NCI-H1694 (cell line): ENCODE measurements around the gene SEC22C.
A peak's percentile ranks its signal among the peaks of the same experiment; 100 is the strongest.

ENCODE experiments used
- DNase-seq: peaks from one replicate; lab custom pipeline; 2025; lab: John Stamatoyannopoulos, UW

SEC22C gene

DNA sequence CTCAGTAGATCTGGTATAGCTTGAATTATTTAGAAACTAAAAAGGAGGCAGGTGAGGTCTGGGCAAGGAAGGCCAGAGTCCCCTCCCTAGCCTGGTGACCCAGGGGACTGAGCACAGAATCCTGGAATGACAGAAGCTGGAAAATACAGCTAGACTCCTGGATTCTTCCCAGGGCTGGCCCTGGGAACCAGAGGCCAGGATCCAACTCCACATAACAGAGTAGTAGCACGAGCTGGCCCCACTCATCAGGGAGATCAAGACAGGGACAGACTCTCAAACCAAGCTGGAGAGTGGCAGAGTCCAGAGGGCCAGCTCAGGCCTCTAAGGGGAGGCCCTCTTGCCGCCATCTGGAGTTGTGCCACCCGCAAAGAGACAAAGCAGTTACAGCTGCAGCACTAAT, 68.6 kb downstream of the SEC22C start:
- no peak for DNase-seq

DNA sequence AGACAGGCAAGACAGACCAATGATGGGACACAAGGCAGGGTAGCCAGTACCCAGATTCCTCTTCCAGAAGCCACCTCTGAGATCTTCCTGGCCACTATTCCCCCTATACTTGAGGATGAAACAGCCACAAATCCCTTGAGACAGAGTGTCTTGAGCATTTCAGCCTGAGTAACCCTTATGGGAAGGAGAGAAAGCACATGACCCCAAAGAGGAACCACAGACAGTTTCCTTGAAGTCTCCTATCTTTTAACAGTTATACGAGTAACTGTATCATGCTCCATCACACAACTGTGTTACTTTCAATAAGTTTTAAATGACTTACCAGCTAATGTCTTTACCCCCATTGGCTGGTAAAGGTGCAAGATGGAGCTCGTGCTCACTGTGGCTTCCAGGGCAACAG, 70.0 kb downstream of the SEC22C start:
- DNase-seq, result no peak

- DNase-seq, result no peak
Observed at GRCh38 chr3:42511201-42511600, 70.6 kb downstream of the SEC22C start.

GRCh38 chr3:42510325-42510724, 71.4 kb downstream of the SEC22C start:
- DNase-seq, result no peak

DNA sequence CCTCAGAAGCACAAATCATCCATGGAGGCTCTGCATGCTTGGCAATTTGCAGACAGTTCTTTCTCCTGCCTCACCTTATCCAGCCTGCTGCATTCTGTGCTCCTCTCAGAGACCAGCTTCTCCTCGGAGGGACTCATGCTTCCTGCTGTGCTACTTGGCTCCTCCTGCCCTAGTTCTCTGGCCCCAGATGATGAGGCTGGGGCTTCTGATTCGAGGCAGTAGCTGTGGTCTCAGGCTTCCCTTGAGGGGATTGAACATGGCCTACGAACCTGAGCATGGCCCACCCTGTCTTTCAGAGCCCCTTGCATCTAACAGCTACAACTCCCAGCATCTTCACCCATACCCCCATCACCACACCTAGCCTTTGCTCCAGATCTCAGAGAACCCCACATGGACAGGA, 72.7 kb downstream of the SEC22C start:
- no peak for DNase-seq

DNA sequence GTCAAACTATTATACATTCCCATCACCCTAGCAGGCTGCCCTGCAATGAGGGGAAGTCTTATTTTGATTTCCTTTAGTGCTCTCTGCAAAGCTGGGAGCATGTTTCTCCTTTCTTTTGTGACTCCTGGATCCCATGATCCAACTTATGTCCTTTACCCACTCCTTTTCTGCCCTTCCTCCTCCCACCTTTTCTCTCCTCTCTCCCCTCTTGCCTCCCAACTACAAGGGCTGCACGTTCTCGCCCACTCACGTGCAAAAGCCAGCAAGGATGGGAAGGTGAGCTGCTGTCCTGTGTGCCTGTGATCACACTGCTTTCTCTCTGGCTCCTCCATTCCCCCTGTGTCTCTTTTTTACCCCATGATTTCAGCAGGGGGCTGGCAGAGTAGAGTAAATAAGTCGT, 73.2 kb downstream of the SEC22C start:
- DNase-seq, result no peak

DNA sequence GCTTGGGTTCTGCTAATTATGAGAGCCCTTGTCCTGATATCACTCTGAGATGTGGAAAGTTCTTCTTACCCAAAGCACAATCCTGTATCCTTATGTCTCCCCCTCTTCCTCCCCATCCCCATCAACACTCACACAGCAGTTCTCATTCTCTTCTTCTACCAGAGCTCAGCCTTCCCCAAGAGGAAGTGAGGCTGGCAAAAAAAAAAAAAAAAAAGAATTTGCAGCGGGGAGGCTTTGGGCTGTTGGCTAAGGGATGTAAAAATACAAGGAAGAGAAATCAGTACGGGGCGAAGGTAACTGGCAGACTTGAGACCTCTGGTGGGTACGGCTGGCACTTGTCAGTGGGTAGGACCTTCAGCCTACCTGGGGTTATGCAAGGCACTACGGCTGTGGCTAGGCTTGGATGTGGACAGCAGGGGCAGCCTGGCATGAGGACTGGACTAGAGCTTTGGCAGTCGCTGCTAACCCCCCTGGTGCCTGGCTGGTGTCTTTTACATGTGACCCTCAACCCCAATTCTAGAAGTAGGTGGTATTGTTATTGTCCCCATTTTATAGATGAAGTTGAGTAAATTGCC, 73.9 kb downstream of the SEC22C start:
- DNase-seq, result no peak

DNA sequence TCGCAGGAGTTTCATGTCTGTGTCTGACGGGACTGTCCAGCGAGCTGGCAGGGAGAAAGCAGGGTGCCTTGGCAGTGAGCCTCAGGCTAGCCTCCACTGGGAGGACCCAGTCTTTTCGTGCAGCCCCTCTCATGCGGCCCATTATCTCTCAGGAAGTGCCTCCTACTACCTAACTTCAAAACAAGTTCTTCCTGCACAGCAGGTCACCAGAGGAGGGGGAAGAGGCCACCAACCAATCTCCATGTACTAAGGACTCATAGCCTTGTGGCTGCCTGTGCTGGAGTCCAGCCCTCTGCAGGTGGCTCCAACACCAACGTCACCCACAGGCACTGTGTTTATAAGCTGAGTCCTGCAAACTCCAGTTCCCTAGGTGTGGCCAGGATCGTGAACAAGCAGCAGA, 74.5 kb downstream of the SEC22C start:
- DNase-seq, result no peak

DNA sequence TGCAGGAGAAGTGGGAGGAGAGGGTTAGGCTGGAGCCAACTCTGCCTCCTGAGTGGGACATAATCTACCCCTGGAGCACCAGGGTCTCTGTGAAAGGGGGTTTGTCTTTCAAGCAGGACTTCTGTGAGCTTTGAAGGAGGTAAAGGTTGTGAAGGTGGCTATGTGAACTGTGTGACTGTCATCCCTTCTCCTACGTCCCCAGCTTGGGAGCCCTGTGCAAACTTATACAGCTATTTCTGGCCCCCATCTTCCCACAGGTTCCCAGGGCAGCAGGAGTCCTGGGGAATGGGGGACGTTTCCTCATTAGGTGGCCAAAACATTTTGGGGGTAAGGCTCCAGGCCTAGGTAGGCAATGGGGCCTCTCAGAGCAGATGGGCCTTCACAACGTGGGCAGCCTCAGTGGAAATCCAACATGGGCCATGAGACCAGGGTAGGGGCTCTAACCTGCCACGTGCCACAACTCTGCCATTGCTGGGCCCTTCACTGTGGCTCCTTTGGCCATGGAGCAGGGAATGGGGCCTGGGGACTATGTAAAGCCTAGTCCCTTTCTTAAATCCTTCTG, 75.8 kb downstream of the SEC22C start:
- no peak for DNase-seq

GRCh38 chr3:42505128-42505848, 76.5 kb downstream of the SEC22C start:
- no peak for DNase-seq

DNA sequence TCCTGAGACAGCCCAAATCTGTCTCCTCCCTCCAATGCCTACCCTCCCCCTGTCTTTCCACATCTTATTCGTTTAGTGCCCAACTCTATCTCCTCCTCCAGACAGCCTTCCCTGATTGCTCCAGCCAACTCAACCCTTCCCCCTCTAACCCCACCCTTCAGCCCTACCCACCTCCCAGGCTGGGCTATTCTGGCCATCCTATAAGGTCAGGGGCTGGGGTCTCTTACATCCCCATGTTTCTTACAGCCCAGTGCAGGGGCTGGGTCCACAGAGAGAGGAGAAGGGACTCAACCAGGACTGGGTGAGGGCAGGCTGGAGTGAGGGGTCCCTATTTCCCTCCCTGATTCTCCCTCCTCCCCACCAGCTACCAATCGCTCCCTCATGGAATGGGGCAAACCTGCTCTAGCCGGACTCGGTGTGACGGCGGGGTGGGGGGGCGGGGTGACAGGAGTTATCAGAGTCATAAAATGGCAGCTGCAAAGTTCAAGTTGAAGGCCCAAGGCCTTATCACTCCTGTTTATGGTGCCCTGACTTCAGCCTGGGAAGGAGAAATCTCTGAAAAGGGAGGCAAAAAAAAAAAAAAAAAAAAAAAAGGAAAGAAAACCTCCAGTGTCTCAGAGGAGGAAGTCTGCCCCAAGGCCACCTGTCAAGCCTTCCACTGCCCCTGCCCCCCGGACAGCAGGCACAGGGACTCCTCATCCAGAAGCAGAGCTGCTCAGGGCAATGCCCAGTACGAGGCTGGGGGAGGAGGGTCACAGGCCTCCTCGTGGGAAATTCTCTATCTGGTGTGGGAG, 77.2 kb downstream of the SEC22C start:
- no peak for DNase-seq

DNA sequence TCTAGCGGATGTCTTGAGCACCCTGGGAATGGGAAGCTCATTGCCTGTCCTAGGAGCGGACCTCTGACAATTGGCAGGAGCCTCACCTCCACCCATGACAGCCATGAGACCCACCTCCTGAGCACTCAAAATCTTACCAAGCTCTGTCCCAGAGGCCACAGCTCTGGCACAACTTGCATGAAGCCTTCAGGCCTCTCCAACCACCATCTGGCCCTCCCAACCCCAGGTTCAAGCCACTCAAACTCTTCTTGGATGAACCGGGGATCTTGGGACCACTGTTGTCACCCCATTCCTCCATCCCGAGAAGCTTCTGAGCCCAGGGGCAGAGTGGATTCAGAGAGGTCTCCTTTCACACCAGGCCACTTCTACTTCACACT, 77.8 kb downstream of the SEC22C start:
- no peak for DNase-seq

DNA sequence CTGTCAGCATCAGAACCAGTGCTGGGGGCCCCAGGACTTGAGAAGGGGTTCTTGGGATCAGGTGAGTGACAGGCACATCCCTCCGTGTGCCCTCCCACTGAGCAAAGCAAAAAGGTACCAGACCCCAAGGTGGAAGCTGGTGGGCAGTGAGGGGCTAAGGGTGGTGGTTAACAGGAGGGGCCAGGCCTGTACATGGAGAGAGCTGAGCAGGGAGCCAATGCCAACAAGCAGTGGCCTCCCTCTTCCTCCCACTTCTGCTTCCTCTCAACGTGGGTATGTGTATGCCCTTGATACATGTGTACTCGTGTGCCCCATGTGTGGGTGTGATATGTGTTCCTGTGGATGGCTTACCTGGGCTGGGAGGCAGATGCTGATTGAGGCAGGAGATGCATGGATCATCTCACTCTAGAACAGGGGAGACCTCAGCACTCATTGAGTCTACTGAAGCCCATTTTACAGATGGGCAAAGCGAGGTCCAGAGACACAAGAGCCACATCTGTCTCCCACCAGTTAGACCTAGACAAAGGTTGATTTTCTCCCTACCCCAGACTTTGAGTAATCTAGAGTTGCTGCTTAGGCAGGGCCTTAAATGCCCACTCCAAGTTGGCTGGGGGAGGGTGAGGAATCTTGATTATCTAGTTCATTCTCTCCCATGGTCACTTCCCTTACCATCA, 78.4 kb downstream of the SEC22C start:
- no peak for DNase-seq

DNA sequence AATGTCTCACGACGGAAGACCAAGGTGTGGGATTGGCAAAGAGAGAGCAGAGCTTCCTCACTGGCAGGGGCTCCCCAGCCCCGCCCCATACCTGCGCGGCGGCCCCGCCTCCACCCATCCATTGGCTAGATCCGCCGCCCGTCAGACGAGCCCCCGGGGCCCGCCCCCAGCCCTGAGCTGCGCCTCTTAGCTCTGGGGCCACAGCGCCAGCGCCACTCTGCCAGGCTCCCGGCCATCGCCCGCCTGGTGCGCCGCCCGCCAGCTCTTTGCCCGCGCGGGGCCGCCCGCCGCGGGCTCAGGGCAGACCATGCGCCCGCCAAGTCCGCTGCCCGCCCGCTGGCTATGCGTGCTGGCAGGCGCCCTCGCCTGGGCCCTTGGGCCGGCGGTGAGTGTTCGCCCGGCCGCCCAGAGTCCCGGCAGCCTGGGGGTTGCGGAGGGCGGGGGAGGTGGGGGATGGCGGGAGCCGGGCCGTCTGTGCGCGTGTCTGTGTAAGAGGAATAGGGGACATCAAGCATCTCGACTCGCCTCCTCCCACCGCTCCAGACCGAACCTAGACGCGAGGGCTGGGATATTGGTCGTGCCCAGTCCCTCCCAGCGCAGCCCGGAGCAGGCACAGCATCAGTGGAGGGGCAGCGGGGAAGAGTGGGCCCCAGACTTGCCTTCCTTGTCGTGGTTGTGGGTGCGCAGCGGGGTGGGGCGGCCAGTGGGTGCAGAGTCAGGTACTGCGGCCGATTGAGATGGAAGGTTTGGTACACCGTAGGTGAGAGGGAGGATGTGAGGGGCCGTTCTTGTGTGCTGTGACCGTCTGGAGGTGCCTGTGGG, 79.1 kb downstream of the SEC22C start, which contains the start of gene VIPR1:
VIPR1 (plus strand) TSS at position 215 of the 822 bp plus-strand sequence; CDS start at position 308, 93 bp downstream.
- peak; percentile 33 for DNase-seq

GRCh38 chr3:42501681-42502428, 79.9 kb downstream of the SEC22C start:
- DNase-seq, result no peak

GRCh38 chr3:42501321-42501680, 80.5 kb downstream of the SEC22C start:
- no peak for DNase-seq

DNA sequence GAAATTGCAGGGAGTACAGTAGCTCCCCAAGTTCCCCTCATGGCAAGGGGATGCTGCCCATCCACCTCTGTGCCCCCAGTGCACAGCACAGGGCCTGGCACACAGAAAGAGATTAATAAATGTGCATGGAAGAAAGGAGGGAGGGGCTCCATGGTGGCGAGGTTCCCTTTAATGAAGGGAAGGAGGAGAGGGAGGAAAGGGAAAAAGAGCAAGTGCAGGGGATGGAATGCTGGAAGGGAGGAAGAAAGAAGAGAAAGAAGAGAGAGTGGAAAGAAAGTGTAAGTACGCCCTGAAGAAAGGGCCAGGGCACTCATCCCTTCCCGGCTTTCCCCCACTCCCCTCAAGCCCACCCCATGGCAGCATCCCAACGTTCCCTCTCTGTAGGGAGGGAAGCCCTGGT, 80.9 kb downstream of the SEC22C start:
- DNase-seq, result no peak

- DNase-seq, result no peak
Observed at GRCh38 chr3:42500091-42500490, 81.7 kb downstream of the SEC22C start.

DNA sequence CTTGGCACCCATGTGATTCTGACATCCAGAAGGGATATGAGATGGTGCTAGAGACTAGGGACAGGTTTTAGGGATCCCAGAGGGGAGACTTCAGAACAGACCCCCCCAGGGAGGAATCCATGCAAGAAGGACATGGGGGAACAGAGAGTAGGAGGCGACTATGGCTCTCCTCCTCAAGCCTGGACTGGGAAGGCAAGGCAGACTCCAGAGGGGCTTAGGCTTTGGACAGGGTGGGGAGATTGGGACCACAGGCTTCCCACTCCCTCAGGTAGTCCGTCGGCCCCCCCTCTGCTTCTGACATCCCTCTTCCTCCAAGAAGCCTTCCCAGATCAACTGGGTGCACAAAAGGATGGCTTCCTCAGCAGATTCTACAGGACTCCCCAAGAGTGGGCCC, 82.3 kb downstream of the SEC22C start:
- DNase-seq, result no peak

- DNase-seq, result no peak
Observed at GRCh38 chr3:42498791-42499477, 82.8 kb downstream of the SEC22C start.
